ENCODE measurements around the gene RPS24. TPM values are rescaled to one million over a fixed set of nuclear protein-coding genes. Genes with fewer than 3 reads are reported as not detected.

The RPS24 gene
- total and polyA plus RNA-seq, 9 of the 15 experiments (the other 6 are each of a cell fraction or from before 2014, with no cell fraction given): 1,947 to 7,307 (median 5,944) TPM

DNA sequence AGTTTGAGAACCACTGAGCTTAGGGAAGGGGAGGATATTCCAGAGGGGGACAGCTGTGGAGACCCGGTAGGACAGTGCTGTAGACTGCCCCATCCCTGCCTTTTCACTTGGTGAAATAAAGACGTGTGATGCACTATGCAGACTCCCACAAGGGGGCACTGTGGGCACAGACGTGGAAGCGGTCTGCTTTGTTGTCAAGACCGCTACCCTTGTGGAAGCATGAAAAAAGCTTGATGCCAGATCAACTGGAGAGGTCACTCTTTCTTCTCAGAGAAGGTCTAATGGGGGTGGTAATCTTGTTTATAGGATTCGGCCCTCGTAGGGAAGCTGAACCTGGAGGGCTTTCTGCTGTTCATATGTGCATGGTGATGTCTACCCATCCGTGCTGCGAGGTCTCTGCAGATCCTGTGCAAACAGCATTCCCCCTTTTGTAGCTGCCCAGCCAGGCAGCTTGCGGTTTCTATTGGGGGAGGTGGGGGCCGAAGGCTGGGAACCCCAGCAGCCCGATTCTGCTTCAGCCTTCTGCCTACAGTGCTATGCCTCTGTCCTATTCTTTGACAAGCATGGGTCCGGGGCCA is 13.7 kb downstream of the RPS24 start (continued):
- TF ChIP-seq, protein P1, sequence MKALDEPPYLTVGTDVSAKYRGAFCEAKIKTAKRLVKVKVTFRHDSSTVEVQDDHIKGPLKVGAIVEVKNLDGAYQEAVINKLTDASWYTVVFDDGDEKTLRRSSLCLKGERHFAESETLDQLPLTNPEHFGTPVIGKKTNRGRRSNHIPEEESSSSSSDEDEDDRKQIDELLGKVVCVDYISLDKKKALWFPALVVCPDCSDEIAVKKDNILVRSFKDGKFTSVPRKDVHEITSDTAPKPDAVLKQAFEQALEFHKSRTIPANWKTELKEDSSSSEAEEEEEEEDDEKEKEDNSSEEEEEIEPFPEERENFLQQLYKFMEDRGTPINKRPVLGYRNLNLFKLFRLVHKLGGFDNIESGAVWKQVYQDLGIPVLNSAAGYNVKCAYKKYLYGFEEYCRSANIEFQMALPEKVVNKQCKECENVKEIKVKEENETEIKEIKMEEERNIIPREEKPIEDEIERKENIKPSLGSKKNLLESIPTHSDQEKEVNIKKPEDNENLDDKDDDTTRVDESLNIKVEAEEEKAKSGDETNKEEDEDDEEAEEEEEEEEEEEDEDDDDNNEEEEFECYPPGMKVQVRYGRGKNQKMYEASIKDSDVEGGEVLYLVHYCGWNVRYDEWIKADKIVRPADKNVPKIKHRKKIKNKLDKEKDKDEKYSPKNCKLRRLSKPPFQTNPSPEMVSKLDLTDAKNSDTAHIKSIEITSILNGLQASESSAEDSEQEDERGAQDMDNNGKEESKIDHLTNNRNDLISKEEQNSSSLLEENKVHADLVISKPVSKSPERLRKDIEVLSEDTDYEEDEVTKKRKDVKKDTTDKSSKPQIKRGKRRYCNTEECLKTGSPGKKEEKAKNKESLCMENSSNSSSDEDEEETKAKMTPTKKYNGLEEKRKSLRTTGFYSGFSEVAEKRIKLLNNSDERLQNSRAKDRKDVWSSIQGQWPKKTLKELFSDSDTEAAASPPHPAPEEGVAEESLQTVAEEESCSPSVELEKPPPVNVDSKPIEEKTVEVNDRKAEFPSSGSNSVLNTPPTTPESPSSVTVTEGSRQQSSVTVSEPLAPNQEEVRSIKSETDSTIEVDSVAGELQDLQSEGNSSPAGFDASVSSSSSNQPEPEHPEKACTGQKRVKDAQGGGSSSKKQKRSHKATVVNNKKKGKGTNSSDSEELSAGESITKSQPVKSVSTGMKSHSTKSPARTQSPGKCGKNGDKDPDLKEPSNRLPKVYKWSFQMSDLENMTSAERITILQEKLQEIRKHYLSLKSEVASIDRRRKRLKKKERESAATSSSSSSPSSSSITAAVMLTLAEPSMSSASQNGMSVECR (CRISPR knock-in tag; IDR thresholded peaks at IDR 0.05): no peak
- TF ChIP-seq CEBPG (CRISPR knock-in tag; IDR thresholded peaks at IDR 0.05) (no peak), CEBPG (tag; conservative IDR thresholded peaks at IDR 0.05 in 1 of 2, IDR thresholded peaks at IDR 0.05 in 1 of 2) (no peak), CHCHD3 (CRISPR knock-in tag; IDR thresholded peaks at IDR 0.05) (no peak), ZBTB26 (CRISPR knock-in tag; IDR thresholded peaks at IDR 0.05) (no peak), DEAF1 (CRISPR knock-in tag; IDR thresholded peaks at IDR 0.05) (peak; percentile 85), BMI1 (IDR thresholded peaks at IDR 0.05; ENCODE audit: low read length) (0 out of 2 replicates have a peak, but pooled peaks have one; percentile 41), TEAD1 (CRISPR knock-in tag; IDR thresholded peaks at IDR 0.05) (peak in 1 of 2 experiments; percentile 21; a peak in 1 of 4 replicates), SREBF2 (CRISPR knock-in tag; IDR thresholded peaks at IDR 0.05) (no peak), ZBTB7A (IDR thresholded peaks at IDR 0.05; ENCODE audit: borderline replicate concordance, control insufficient read depth, low read depth, low read length) (0 out of 2 replicates have a peak, but pooled peaks have one; percentile 22), ZSCAN29 (IDR thresholded peaks at IDR 0.05) (no peak), ZNF589 (CRISPR knock-in tag; IDR thresholded peaks at IDR 0.05; ENCODE audit: low read depth) (no peak), NCOA2 (IDR thresholded peaks at IDR 0.05; ENCODE audit: partially characterized antibody in 2 of 2) (no peak), CREB1 (IDR thresholded peaks at IDR 0.05) (peak; percentile 21; the same call in 1 of the 2 replicates), CREB1 (CRISPR knock-in tag; IDR thresholded peaks at IDR 0.05) (0 out of 2 replicates have a peak, but pooled peaks have one; percentile 45), NCOR1 (IDR thresholded peaks at IDR 0.05) (no peak), U2AF2 (optimal IDR thresholded peaks at IDR 0.05; ENCODE audit: low read depth, low read length) (no peak), KDM2B (CRISPR knock-in tag; IDR thresholded peaks at IDR 0.05) (no peak), L3MBTL2 (IDR thresholded peaks at IDR 0.05) (peak; percentile 37; the same call in 1 of the 2 replicates)
- TF ChIP-seq, protein P2, sequence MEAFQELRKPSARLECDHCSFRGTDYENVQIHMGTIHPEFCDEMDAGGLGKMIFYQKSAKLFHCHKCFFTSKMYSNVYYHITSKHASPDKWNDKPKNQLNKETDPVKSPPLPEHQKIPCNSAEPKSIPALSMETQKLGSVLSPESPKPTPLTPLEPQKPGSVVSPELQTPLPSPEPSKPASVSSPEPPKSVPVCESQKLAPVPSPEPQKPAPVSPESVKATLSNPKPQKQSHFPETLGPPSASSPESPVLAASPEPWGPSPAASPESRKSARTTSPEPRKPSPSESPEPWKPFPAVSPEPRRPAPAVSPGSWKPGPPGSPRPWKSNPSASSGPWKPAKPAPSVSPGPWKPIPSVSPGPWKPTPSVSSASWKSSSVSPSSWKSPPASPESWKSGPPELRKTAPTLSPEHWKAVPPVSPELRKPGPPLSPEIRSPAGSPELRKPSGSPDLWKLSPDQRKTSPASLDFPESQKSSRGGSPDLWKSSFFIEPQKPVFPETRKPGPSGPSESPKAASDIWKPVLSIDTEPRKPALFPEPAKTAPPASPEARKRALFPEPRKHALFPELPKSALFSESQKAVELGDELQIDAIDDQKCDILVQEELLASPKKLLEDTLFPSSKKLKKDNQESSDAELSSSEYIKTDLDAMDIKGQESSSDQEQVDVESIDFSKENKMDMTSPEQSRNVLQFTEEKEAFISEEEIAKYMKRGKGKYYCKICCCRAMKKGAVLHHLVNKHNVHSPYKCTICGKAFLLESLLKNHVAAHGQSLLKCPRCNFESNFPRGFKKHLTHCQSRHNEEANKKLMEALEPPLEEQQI (IDR thresholded peaks at IDR 0.05): no peak

Data from K562 (cell line).